ENCODE measurements around the gene ZCCHC7.
A peak's percentile ranks its signal among the peaks of the same experiment; 100 is the strongest.
"Not testable (repeated sequence)": the region's sequence is repeated elsewhere in the genome, so short reads cannot be mapped to it uniquely, and the experiment has no call there.

ZCCHC7 gene

GRCh38 chr9:37198039-37198729 lies 77.8 kb downstream of the ZCCHC7 start:
- DNase-seq (ENCODE audit: low read depth) = no peak
- H3K4me1 ChIP-seq (ENCODE audit: control insufficient read depth, insufficient read depth, low read length) = peaks cover 17% of the 10 kb centered on the region
- no peaks in the 10 kb centered on the region for H3K9me3 ChIP-seq (ENCODE audit: control insufficient read depth, low read length)

GRCh38 chr9:37198831-37199230 lies 78.5 kb downstream of the ZCCHC7 start:
- Histone ChIP-seq H3K9ac (ENCODE audit: low read length) (no peak overlapping the region), H3K4me3 (ENCODE audit: low read length) (no peak overlapping the region), H3K27me3 (replicated peaks; ENCODE audit: control insufficient read depth, insufficient read depth, low read length) (no peaks in the 10 kb centered on the region), H3K4me1 (ENCODE audit: control insufficient read depth, insufficient read depth, low read length) (peaks cover 17% of the 10 kb centered on the region), H3K9me3 (ENCODE audit: control insufficient read depth, low read length) (no peaks in the 10 kb centered on the region), H3K36me3 (ENCODE audit: control insufficient read depth, insufficient read depth, low read length, severe bottlenecking) (peaks cover 2% of the 10 kb centered on the region)
- no peak for DNase-seq (ENCODE audit: low read depth)

More at GRCh38 chr9:37198039-37198729, 77.8 kb downstream of the ZCCHC7 start:
- no peak overlapping the region for H3K4me3 ChIP-seq (ENCODE audit: low read length)
- no peaks in the 10 kb centered on the region for H3K36me3 ChIP-seq (ENCODE audit: control insufficient read depth, insufficient read depth, low read length, severe bottlenecking)
- no peak overlapping the region for H3K9ac ChIP-seq (ENCODE audit: low read length)
- H3K27me3 ChIP-seq (replicated peaks; ENCODE audit: control insufficient read depth, insufficient read depth, low read length) = no peaks in the 10 kb centered on the region

GRCh38 chr9:37200433-37201005 lies 80.1 kb downstream of the ZCCHC7 start:
- Histone ChIP-seq H3K9ac (ENCODE audit: low read length) (no peak overlapping the region), H3K9me3 (ENCODE audit: control insufficient read depth, low read length) (peaks cover 4% of the 10 kb centered on the region), H3K27me3 (replicated peaks; ENCODE audit: control insufficient read depth, insufficient read depth, low read length) (no peaks in the 10 kb centered on the region), H3K36me3 (ENCODE audit: control insufficient read depth, insufficient read depth, low read length, severe bottlenecking) (peaks cover 6% of the 10 kb centered on the region), H3K4me3 (ENCODE audit: low read length) (no peak overlapping the region), H3K4me1 (ENCODE audit: control insufficient read depth, insufficient read depth, low read length) (peaks cover 17% of the 10 kb centered on the region)
- peak; percentile 71 for DNase-seq (ENCODE audit: low read depth)

- Histone ChIP-seq H3K9ac (ENCODE audit: low read length) (no peak overlapping the region), H3K9me3 (ENCODE audit: control insufficient read depth, low read length) (peaks cover 4% of the 10 kb centered on the region), H3K27me3 (replicated peaks; ENCODE audit: control insufficient read depth, insufficient read depth, low read length) (no peaks in the 10 kb centered on the region), H3K36me3 (ENCODE audit: control insufficient read depth, insufficient read depth, low read length, severe bottlenecking) (peaks cover 9% of the 10 kb centered on the region), H3K4me1 (ENCODE audit: control insufficient read depth, insufficient read depth, low read length) (peaks cover 16% of the 10 kb centered on the region), H3K4me3 (ENCODE audit: low read length) (no peak overlapping the region)
- no peak for DNase-seq (ENCODE audit: low read depth)
Measured at GRCh38 chr9:37201581-37201980, 81.2 kb downstream of the ZCCHC7 start.

- Histone ChIP-seq H3K9me3 (ENCODE audit: control insufficient read depth, low read length) (peaks cover 4% of the 10 kb centered on the region), H3K27me3 (replicated peaks; ENCODE audit: control insufficient read depth, insufficient read depth, low read length) (no peaks in the 10 kb centered on the region), H3K4me1 (ENCODE audit: control insufficient read depth, insufficient read depth, low read length) (peaks cover 11% of the 10 kb centered on the region), H3K4me3 (ENCODE audit: low read length) (no peak overlapping the region), H3K36me3 (ENCODE audit: control insufficient read depth, insufficient read depth, low read length, severe bottlenecking) (peaks cover 10% of the 10 kb centered on the region), H3K9ac (ENCODE audit: low read length) (no peak overlapping the region)
- no peak for DNase-seq (ENCODE audit: low read depth)
Measured at GRCh38 chr9:37202091-37202490, 81.7 kb downstream of the ZCCHC7 start.

GRCh38 chr9:37203456-37203855 lies 83.1 kb downstream of the ZCCHC7 start:
- not testable (repeated sequence) for H3K27me3 ChIP-seq (replicated peaks; ENCODE audit: control insufficient read depth, insufficient read depth, low read length); H3K4me3 ChIP-seq (ENCODE audit: low read length); DNase-seq (ENCODE audit: low read depth); H3K9me3 ChIP-seq (ENCODE audit: control insufficient read depth, low read length); H3K9ac ChIP-seq (ENCODE audit: low read length); H3K4me1 ChIP-seq (ENCODE audit: control insufficient read depth, insufficient read depth, low read length)
- H3K36me3 ChIP-seq (ENCODE audit: control insufficient read depth, insufficient read depth, low read length, severe bottlenecking) = peaks cover 14% of the 10 kb centered on the region

GRCh38 chr9:37206121-37206620 lies 85.8 kb downstream of the ZCCHC7 start:
- DNase-seq (ENCODE audit: low read depth) = no peak
- Histone ChIP-seq H3K4me1 (ENCODE audit: control insufficient read depth, insufficient read depth, low read length) (no peaks in the 10 kb centered on the region), H3K27me3 (replicated peaks; ENCODE audit: control insufficient read depth, insufficient read depth, low read length) (no peaks in the 10 kb centered on the region), H3K4me3 (ENCODE audit: low read length) (no peak overlapping the region), H3K9ac (ENCODE audit: low read length) (no peak overlapping the region), H3K36me3 (ENCODE audit: control insufficient read depth, insufficient read depth, low read length, severe bottlenecking) (peaks cover 19% of the 10 kb centered on the region), H3K9me3 (ENCODE audit: control insufficient read depth, low read length) (peaks cover 4% of the 10 kb centered on the region)

GRCh38 chr9:37209431-37210386 lies 89.3 kb downstream of the ZCCHC7 start:
- Histone ChIP-seq H3K27me3 (replicated peaks; ENCODE audit: control insufficient read depth, insufficient read depth, low read length) (no peaks in the 10 kb centered on the region), H3K4me1 (ENCODE audit: control insufficient read depth, insufficient read depth, low read length) (peaks cover 6% of the 10 kb centered on the region), H3K36me3 (ENCODE audit: control insufficient read depth, insufficient read depth, low read length, severe bottlenecking) (peaks cover 17% of the 10 kb centered on the region), H3K9ac (ENCODE audit: low read length) (no peak overlapping the region), H3K9me3 (ENCODE audit: control insufficient read depth, low read length) (no peaks in the 10 kb centered on the region), H3K4me3 (ENCODE audit: low read length) (no peak overlapping the region)
- no peak for DNase-seq (ENCODE audit: low read depth)

- no peaks in the 10 kb centered on the region for H3K9me3 ChIP-seq (ENCODE audit: control insufficient read depth, low read length)
- peaks cover 13% of the 10 kb centered on the region for H3K36me3 ChIP-seq (ENCODE audit: control insufficient read depth, insufficient read depth, low read length, severe bottlenecking)
- DNase-seq (ENCODE audit: low read depth) = no peak
- no peaks in the 10 kb centered on the region for H3K27me3 ChIP-seq (replicated peaks; ENCODE audit: control insufficient read depth, insufficient read depth, low read length)
- H3K4me1 ChIP-seq (ENCODE audit: control insufficient read depth, insufficient read depth, low read length) = peaks cover 13% of the 10 kb centered on the region
- H3K9ac ChIP-seq (ENCODE audit: low read length) = no peak overlapping the region
- H3K4me3 ChIP-seq (ENCODE audit: low read length) = no peak overlapping the region
Measured at GRCh38 chr9:37210737-37211523, 90.6 kb downstream of the ZCCHC7 start.

- Histone ChIP-seq H3K4me1 (ENCODE audit: control insufficient read depth, insufficient read depth, low read length) (peaks cover 21% of the 10 kb centered on the region), H3K36me3 (ENCODE audit: control insufficient read depth, insufficient read depth, low read length, severe bottlenecking) (peaks cover 9% of the 10 kb centered on the region), H3K4me3 (ENCODE audit: low read length) (no peak overlapping the region), H3K9me3 (ENCODE audit: control insufficient read depth, low read length) (no peaks in the 10 kb centered on the region), H3K9ac (ENCODE audit: low read length) (no peak overlapping the region), H3K27me3 (replicated peaks; ENCODE audit: control insufficient read depth, insufficient read depth, low read length) (no peaks in the 10 kb centered on the region)
- no peak for DNase-seq (ENCODE audit: low read depth)
Measured at GRCh38 chr9:37212435-37212834, 92.1 kb downstream of the ZCCHC7 start.

Data from adipocyte (in vitro differentiated cells).